K562 (cell line): Measurements from ENCODE around the gene MLH1. TPM values are rescaled to one million over a fixed set of nuclear protein-coding genes. Genes with fewer than 3 reads are reported as not detected.

Experiments
- CC2D1A ChIP-seq: fragments of 450-650 bp; IDR thresholded peaks from 2 replicates; pipeline ENCODE4 v1.6.1; 2017; ENCODE audit warnings: mild to moderate bottlenecking
- DNMT1 ChIP-seq: fragments of 450-650 bp; IDR thresholded peaks from 2 replicates; pipeline ENCODE4 v1.6.1; 2016; ENCODE audit warnings: antibody characterized with exemption, mild to moderate bottlenecking
- FOS ChIP-seq: IDR thresholded peaks from 3 replicates; pipeline ENCODE4 v1.6.1; 2011; ENCODE audit not compliant: insufficient read length; ENCODE audit errors: extremely low read depth
- JUND ChIP-seq, 2 experiments: IDR thresholded peaks; 2 replicates in 1 of 2; 3 replicates in 1 of 2; pipeline ENCODE4 v1.6.1; 2011; ENCODE audit warnings: borderline replicate concordance in 2 of 2, low read depth in 2 of 2, low read length in 2 of 2, improper control_type of control experiment in 1 of 2, missing biosample characterization in 1 of 2, missing genetic modification characterization in 1 of 2, missing genetic modification reagents in 1 of 2
- MTF1 ChIP-seq: fragments of 250-450 bp; sonication (Bioruptor Pico); IDR thresholded peaks from 2 replicates; pipeline ENCODE4 v1.9.0; 2021; ENCODE audit warnings: moderate library complexity, mild to moderate bottlenecking, inconsistent platforms, borderline replicate concordance
- PKNOX1 ChIP-seq: fragments of 450-650 bp; IDR thresholded peaks from 2 replicates; pipeline ENCODE4 v1.6.1; 2016
- RUNX1 ChIP-seq: sonication (generic); IDR thresholded peaks from 2 replicates; pipeline ENCODE4 v1.6.1; 2016; ENCODE audit warnings: antibody characterized with exemption, low read depth
- SIX5 ChIP-seq, 2 experiments: IDR thresholded peaks; 2 replicates each; pipeline ENCODE4 v1.6.1; 2011; ENCODE audit warnings: low read length in 2 of 2, borderline replicate concordance in 1 of 2, low read depth in 1 of 2, mild to moderate bottlenecking in 1 of 2, moderate library complexity in 1 of 2; ENCODE audit not compliant: insufficient read depth in 1 of 2
- SREBF2 ChIP-seq: sonication (generic); formaldehyde crosslinking; IDR thresholded peaks from 2 replicates; pipeline ENCODE4 v1.4.0; 2020; ENCODE audit warnings: mild to moderate bottlenecking, missing genetic modification reagents
- TBL1XR1 ChIP-seq, 2 experiments: IDR thresholded peaks; 2 replicates each; pipeline ENCODE4 v1.6.1; 2012; ENCODE audit warnings: improper control_type of control experiment in 2 of 2, low read length in 2 of 2, mild to moderate bottlenecking in 1 of 2
- THAP12 ChIP-seq: fragments of 250-450 bp; sonication (Bioruptor Pico); IDR thresholded peaks from 2 replicates; pipeline ENCODE4 v1.9.0; 2021; ENCODE audit warnings: mild to moderate bottlenecking, inconsistent platforms
- TOE1 ChIP-seq, 2 experiments: fragments of 450-650 bp in 1 of 2; sonication (generic) in 1 of 2; formaldehyde crosslinking in 1 of 2; IDR thresholded peaks; 2 replicates each; pipeline versions ENCODE4 v1.7.1 to v1.8.0; 2016 to 2022; ENCODE audit warnings: borderline replicate concordance in 2 of 2, mild to moderate bottlenecking in 2 of 2, antibody characterized with exemption in 1 of 2, inconsistent platforms in 1 of 2, low read depth in 1 of 2, missing genetic modification reagents in 1 of 2, moderate library complexity in 1 of 2
- ZC3H11A ChIP-seq: IDR thresholded peaks from 2 replicates; pipeline ENCODE4 v1.6.1; 2012; ENCODE audit warnings: low read depth, low read length, improper control_type of control experiment
- ZNF407 ChIP-seq: fragments of 450-650 bp; IDR thresholded peaks from 2 replicates; pipeline ENCODE4 v1.6.1; 2016; ENCODE audit warnings: low read depth
- polyA plus RNA-seq, 8 experiments: library from polyadenylated mRNA; depleted of rRNA in 4 of 8; stranded (reverse) in 5 of 8; unstranded in 3 of 8; fragments of >200 nt; fragmentation: Nextera tagmentation in 2 of 8; fragmentation: Illumina TruSeq in 1 of 8; extraction: Ambion mirVana in 2 of 8; extraction: Trizol in 1 of 8; gene quantifications; 2 replicates each; pipeline versions ENCODE4 v1.2.1 to v1.2.3, GENCODE V29; 2011 to 2014; ENCODE audit warnings: inconsistent platforms in 1 of 8, missing spikeins in 1 of 8
- total RNA-seq, 7 experiments: library from RNA; depleted of rRNA in 6 of 7; stranded (reverse); fragments of >200 nt in 6 of 7; fragmentation: Illumina TruSeq in 2 of 7; extraction: Trizol in 2 of 7; gene quantifications; 2 replicates each; pipeline versions ENCODE4 v1.2.1 to v1.2.3, GENCODE V29; 2011 to 2021; ENCODE audit warnings: low replicate concordance in 1 of 7

MLH1 gene
- total and polyA plus RNA-seq, 9 of the 15 experiments (the other 6 are each of a cell fraction or from before 2014, with no cell fraction given): 76.4 to 155 (median 117) TPM

GRCh38 chr3:36957862-36958686, 35.2 kb upstream of the MLH1 start (continued):
- TF ChIP-seq THAP12 (CRISPR knock-in tag) (no peak), ZC3H11A (no peak), SREBF2 (no peak), FOS (peak; percentile 82), ZNF407 (no peak), RUNX1 (peak; percentile 86; the same call in 1 of the 2 replicates), TOE1 (IDR thresholded peaks at IDR 0.05; ENCODE audit: borderline replicate concordance) (peak; percentile 61; the same call in 1 of the 2 replicates), TOE1 (CRISPR knock-in tag; IDR thresholded peaks at IDR 0.05; ENCODE audit: borderline replicate concordance, low read depth) (no peak), CC2D1A (peak; percentile 96; the same call in 1 of the 2 replicates), DNMT1 (no peak), PKNOX1 (peak; percentile 97), SIX5 (IDR thresholded peaks at IDR 0.05; ENCODE audit: borderline replicate concordance in 1 of 2, insufficient read depth in 1 of 2, low read depth in 1 of 2, low read length in 2 of 2) (no peak), MTF1 (CRISPR knock-in tag) (no peak), TBL1XR1 (IDR thresholded peaks at IDR 0.05; ENCODE audit: low read length in 2 of 2) (peak; percentile 75 to 98; a peak in 3 of 4 replicates), JUND (IDR thresholded peaks at IDR 0.05; ENCODE audit: borderline replicate concordance, low read depth, low read length) (peak; percentile 100), JUND (tag; IDR thresholded peaks at IDR 0.05; ENCODE audit: borderline replicate concordance, low read depth, low read length) (peak; percentile 100)
